ENCODE measurements around the gene ATP10B.
"Not testable (repeated sequence)": the region's sequence is repeated elsewhere in the genome, so short reads cannot be mapped to it uniquely, and the experiment has no call there.

The ATP10B gene, protein sequence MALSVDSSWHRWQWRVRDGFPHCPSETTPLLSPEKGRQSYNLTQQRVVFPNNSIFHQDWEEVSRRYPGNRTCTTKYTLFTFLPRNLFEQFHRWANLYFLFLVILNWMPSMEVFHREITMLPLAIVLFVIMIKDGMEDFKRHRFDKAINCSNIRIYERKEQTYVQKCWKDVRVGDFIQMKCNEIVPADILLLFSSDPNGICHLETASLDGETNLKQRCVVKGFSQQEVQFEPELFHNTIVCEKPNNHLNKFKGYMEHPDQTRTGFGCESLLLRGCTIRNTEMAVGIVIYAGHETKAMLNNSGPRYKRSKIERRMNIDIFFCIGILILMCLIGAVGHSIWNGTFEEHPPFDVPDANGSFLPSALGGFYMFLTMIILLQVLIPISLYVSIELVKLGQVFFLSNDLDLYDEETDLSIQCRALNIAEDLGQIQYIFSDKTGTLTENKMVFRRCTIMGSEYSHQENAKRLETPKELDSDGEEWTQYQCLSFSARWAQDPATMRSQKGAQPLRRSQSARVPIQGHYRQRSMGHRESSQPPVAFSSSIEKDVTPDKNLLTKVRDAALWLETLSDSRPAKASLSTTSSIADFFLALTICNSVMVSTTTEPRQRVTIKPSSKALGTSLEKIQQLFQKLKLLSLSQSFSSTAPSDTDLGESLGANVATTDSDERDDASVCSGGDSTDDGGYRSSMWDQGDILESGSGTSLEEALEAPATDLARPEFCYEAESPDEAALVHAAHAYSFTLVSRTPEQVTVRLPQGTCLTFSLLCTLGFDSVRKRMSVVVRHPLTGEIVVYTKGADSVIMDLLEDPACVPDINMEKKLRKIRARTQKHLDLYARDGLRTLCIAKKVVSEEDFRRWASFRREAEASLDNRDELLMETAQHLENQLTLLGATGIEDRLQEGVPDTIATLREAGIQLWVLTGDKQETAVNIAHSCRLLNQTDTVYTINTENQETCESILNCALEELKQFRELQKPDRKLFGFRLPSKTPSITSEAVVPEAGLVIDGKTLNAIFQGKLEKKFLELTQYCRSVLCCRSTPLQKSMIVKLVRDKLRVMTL (N-terminal part only)

DNA sequence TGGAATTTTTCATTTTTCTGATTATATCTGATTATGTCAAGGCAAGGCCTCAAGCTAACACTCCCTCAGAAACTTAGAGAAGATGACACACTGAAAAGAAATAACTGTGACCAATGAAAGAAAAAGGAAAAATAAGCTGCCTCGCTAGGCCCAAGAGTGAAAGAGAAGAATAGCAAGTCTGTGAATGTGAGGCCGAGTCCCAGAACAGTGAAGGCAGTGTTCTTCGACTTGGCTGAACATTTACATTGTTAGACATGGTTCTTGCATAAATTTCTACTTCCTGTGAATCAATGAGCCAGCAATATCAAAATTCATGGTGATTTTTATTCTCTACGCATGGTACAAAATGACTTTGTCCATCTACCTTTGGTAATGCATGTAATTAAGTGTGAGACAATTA is at the start of gene ATP10B:
Gene ATP10B, minus strand, starts transcription at position 163 of the 400 bp plus-strand sequence. CDS start 164,137 bp downstream, outside the sequence.
- DNase-seq = no peak

DNA sequence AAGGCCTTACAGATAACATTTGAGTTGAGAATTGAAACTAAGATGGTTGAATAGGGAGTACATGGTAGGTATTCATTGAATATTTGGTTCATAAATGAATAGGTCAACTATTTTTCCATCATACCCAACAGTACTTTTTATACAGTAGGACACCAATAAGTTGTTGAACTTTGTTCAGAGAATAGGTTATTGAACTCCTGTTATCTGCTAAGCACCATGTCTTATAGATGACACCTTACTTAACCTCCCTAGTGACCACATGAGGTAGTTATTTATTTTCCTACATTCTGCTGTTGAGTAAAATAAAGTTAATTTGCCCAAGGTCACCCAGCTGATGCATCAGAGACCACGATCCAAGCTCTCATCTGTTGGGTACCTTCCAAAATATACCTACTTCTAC is 49.6 kb upstream of the ATP10B start:
- DNase-seq = no peak

DNA sequence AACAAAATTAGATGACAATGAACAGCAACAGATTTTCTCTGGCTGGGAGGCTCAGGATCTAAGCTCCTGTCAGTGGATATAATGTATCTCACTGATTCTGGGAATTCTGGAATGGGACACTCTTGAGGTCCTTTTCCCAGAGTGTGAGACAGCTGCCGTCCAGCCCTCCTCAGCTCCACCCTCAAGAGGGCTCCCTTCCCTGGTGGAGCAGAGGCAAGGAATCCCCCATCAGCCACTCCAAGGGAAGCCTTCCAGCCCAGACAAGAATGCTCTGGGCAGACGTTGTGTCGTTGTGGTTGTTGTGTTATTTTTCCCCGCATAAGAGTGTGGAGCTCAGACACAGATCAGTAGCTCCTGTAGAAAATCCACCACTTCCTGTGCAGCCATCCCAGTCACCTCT is 47.7 kb upstream of the ATP10B start:
- no peak for DNase-seq

DNA sequence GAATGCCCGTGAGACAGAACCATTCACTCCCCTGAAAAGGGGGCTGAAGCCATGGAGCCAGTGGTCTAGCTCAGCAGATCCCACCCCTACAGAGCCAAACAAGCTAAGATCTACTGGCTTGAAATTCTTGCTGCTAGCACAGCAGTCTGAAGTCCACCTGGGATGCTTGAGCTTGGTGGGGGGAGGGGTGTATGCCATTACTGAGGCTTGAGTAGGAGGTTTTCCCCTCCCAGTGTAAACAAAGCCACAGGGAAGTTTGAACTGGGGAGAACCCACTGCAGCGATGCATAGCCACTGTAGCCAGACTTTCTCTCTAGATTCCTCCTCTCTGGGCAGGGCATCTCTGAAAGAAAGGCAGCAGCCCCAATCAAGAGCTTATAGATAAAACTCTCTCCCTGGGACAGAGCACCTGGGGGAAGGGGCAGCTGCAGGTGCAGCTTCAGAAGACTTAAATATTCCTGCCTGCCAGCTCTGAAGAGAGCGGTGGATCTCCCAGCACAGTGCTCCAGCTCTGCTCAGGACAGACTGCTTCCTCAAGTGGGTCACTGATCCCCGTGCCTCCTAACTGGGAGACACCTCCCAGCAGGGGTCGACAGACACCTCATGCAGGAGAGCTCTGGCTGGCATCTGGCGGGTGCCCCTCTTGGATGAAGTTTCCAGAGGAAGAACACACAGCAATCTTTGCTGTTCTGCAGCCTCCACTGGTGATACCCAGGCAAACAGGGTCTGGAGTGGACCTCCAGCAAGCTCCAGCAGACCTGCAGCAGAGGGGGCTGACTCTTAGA is 41.4 kb upstream of the ATP10B start:
- DNase-seq = not testable (repeated sequence)

DNA sequence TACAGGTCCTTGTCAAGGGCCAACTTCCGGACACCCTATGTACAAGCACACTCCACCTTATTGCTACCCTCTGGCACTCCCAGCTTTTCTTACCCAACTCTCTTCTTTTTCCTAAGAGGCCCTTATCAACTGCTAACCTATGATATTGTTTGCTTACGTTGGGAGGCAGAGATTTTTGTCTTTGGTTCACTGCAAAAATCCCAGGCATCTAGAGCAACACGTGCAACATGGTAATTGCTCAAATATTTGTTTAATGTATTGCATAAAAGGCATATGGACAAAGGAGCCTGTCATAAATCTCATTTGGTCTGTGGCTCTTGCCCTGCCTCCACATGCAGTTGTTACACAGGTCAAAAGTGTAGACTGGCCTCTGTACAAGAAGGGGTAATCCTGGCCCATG is 35.8 kb upstream of the ATP10B start:
- no peak for DNase-seq

DNA sequence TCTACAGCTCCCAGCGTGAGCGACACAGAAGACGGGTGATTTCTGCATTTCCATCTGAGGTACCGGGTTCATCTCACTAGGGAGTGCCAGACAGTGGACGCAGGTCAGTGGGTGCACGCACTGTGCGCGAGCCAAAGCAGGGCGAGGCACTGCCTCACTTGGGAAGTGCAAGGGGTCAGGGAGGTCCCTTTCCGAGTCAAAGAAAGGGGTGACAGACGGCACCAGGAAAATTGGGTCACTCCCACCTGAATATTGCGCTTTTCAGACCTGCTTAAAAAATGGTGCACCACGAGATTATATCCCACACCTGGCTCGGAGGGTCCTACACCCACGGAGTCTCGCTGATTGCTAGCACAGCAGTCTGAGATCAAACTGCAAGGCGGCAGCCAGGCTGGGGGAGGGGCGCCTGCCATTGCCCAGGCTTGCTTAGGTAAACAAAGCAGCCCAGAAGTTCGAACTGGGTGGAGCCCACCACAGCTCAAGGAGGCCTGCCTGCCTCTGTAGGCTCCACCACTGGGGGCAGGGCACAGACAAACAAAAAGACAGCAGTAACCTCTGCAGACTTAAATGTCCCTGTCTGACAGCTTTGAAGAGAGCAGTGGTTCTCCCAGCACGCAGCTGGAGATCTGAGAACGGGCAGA is 21.7 kb upstream of the ATP10B start:
- not testable (repeated sequence) for DNase-seq

DNA sequence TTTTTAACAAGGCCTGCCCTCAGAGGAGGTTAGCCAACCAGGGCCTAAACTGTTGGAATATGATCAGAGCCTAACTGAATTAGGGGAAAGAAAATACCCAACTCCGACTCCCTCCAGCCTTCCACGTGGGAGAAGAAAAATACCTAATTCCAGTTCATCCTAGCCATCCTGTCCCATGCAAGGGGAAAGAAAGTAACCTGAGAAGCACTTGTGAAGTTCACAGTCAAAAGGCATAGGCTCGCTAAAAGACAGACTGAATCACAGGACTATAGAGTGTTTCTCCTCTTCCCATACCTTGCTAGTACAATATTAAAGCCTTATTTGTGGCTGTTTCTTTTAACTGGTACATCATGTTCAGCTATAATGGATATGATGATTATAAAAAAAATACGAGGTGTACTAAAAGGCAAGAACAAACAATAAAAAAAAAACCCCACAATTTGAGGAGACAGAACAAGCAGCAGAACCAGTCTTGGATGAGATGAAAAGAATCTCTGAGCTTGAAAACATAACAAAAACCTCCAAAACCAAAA is 18.0 kb upstream of the ATP10B start:
- no peak for DNase-seq

DNA sequence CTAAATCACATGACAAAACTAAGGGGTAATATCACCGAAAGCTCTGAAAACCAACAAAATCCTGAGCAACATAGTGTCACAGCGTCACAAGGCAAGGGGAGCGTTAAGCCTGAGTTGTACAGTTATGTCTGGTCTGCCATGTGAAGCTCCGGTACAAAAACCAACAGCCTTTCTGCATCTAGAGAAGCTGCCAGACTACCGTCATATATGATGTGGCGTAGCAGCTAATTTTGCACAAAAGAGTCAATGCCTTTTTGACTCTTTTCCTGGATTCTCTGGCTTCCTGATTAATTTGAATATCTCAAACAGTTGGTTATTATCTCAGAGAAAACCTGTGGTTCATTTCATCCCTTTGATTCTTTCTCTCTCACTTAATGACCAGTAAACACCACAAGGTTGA is 16.0 kb upstream of the ATP10B start:
- no peak for DNase-seq

DNA sequence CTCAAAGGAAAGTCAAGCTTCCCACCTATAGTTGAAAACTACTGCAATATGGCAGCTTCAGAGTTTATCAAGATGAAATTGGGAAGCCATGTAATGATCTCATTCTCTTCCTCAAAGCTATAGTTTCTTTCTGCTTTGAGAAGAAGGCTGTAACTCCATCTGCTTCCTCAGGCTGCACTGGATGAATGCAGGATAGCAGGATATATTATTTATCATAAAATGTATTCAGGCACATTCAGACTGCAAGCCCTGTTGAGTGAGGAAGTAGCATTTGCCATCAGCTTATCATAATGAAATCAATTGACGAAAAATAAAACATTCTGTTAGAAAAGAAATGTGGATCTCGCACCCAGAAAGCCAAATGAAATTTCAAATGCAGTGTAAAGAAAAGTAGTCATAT is 560 bp downstream of the ATP10B start:
- DNase-seq = no peak

DNA sequence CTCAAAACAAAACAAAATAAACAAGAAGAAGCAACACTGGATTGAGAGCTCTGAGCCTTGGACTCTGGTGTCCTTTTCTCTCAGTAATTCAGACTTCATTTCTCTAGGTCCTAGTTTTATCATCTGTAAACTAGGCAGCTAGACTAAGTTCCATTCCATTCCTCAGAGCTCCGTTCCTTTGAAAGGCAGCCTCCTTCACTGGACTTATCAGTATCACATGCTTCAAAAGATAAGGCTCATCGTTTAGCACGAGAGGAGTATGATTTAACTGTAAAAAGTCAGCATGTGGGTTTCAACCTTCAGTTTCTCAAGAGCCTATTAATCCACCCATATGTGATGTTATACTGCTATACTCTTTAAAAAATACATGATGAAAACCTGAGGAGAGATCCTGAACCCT is 1.6 kb downstream of the ATP10B start:
- no peak for DNase-seq

DNA sequence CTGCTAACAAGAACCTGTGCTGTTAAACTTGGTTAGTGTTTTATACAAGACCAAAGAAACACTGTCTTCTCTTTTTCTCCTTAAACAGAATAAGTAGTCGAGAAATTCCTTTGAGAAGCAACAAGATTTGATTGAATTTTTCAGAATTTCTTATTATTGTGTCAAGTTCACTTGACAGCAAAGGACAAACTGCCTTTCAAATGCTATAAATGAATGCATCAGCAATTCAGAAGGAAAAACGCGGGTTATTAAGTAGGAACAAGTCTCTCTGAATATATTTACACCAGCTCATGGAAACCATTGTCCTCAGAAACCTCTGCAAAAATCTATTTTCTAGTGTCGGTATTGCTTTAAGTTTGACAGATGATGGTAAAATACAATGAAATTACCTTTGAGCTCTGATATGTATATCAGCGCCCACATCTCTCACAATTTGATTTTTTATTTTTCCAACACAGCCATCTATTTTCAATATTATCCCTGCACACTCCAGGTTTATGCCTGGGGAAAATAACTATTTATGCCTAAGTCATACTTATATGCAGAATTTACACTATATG is 4.4 kb downstream of the ATP10B start:
- no peak for DNase-seq

DNA sequence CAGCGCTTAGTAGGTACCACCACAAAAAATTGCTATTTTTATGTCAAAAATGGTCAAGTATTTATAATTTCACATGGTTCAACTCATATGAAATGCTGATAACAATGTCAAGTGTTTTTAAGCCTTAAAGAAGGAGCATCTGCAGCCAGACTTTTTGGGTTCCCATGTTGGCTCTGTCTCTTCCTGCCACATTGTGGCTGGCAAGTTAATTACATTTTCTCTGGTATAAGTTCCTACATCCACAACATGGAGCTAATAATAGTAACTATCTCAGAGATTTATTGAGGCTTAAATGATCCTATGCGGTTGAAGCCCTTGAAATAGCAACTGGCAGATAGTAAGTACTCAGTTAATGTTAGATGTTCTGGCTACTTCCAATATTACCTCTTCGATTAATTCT is 5.4 kb downstream of the ATP10B start:
- no peak for DNase-seq

DNA sequence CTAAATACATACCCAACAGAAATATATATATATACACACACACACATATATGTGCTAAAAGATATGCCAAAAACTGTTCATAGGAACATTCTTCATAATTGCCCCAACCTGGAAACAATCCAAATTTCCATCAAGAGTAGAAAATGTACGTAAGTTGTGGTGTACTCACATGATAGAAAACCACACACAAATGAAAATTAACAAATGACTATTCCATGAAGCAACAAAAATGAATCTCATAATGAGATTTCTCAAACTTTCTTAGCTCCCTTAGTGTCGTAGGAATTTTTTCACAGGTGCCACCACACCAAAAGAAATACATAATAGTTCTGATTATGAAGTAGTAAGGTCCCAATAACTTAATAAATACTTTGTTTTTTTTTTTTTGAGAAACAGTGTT is 7.8 kb downstream of the ATP10B start:
- DNase-seq = no peak

DNA sequence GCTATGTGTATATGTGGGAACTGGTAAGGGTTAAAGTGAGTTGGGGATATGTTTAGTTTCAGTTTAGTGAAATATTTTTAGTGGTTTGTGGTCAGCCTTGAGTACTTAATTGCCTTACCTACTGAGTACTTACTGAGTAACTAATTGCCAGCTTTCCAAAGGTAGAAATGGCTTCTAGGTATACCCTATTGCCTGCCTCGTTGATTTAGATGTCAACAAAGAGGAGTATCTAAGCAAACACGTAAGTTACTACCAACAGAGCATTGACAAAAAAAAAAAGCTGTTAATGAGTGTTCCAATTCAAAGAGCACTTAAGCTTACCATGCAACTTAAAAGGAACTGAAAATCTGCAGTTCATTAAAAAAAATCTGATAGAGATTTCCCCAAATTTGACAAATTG is 8.8 kb downstream of the ATP10B start:
- DNase-seq = no peak

DNA sequence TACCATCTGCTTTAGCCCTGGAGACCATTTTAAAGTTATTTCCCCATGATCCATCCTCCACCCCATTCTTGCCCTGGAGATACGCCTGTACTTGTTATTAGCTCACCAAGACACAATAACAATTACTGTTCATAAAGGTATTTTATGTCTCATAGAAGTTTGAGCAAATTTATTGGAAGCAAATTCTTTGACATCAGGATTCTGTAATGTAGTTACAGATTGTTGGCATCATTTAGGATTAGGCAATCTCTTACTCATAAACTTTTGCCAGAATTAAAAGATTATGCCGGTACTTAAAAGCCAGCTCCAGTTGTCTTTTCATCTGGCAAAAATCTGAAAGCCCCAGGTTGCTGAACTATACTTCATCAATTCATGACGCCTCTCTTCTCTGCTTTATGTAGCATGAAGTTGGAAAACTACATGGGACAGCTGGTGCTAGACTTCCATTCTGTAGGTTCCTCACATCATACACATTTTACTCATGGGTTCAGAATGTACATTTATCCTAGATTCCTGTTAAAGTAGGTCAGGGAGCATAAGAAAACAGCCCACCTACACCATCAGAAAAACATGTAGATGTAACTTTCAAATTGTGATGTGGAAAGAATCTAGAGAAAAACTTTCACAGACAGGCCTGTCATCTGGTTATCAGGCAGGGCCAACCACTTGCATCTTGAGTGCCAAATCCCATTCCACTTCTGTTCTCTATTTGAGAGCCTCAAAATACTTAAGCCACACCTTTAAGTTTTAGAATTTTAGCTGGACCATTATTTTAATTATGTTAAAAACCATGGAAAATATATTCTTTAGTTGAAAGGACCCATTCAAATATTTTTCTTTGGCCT is 14.0 kb downstream of the ATP10B start:
- DNase-seq = no peak

DNA sequence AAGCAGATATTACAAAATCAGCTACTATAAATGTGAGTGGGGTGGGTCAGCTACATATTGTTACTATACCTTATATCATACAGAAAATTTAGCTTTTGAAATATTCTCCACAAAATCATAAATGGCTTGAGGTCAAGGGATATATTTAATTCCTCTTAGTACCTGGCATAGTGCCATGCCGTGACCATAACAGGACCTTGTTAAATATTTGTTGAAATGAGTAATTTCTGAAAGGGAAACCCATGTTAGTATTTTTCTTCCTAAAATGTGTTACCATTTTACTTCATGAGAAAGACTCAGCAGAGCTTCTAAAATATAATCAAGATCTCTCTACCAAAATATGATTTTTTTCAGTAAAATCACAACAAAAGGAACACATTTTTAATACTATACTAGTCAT is 14.8 kb downstream of the ATP10B start:
- DNase-seq = no peak

DNA sequence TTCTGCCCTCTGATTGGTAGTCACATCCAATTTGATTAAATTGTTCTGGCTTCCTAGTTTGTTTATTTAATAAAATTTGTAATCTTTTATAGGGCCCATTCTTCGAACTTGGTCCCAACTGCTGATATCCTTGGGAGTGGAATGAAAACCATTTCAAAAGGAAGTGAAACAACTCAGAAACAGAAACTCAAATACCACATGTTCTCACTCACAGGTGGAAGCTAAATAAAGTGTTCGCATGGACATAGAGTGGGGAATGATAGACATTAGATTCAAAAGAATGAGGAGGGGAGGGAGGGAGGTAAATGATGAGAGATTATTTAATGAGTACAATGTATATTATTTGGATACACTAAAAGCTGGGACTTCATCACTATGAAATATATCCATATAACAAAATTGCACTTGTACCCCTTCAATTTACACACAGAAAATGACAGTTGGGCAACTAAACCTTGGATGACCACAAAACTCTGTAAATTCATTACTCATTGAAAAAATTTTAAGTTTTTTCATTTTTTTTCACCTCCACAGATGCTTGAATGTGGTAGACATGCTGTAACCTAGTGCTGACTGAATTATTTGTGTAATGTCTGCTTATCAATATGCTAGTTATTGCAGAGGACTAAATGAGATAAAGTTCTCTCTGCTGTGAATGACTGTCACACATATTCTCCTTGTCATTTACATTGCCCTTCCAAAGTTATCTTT is 16.0 kb downstream of the ATP10B start:
- DNase-seq = no peak

DNA sequence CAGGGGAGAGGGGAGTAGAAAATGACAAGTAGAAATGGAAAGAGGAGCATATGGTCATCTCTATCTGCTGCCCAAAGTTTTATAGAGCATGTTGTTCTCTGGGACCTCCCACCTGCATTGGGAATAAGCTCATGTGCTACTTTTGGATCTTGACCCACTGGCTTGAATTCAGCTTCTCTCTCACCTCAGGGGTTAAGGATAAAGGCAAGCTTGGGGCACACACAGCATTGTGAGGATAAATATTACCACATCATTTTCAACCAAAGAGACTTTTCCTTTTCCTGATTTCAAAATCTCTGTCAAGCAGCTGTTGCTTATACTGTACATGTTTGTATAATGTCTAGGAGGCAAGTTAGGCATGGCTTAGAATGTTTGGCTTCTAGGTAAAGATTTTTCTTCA is 16.6 kb downstream of the ATP10B start:
- no peak for DNase-seq

DNA sequence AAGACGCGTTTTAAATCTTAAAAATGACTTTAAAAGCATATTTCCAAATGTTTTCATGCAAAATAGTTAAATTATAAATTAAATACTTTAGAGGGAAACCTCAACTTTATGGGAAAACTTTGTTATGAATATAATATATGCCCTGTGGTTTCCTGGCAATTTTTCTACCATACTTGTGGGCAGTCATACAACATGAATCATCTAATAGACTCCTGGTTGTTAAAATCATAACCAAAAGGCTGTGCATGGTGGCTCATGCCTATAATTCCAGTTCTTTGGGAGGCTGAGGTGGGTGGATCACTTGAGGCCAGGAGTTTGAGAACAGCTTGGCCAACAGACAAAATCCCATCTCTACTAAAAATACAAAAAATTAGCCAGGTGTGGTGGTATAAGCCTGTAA is 18.2 kb downstream of the ATP10B start:
- DNase-seq = no peak

DNA sequence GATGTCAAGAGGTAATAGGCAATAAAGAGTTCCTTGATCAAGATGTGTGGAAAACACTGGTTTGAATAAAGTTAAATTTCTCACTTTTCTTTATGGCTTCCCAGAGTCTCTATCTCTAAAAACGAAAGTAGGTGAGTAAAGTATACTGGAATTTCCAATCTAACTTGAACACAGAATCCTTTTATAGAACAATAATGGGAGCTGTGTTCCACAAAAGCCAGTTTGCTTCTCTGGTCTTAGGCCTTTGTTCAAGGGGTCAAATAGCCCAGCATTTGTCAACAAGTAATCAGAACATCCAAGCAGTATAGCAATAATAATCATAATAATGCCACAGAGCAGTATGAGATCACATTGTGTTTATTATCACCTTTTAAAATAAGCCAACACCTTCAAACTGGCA is 20.2 kb downstream of the ATP10B start:
- DNase-seq = no peak

All from SW 1271 (cell line).